Measurements from ENCODE around the gene TSPAN15.
"Not testable (repeated sequence)": the region's sequence is repeated elsewhere in the genome, so short reads cannot be mapped to it uniquely, and the experiment has no call there.

Gene TSPAN15

DNA sequence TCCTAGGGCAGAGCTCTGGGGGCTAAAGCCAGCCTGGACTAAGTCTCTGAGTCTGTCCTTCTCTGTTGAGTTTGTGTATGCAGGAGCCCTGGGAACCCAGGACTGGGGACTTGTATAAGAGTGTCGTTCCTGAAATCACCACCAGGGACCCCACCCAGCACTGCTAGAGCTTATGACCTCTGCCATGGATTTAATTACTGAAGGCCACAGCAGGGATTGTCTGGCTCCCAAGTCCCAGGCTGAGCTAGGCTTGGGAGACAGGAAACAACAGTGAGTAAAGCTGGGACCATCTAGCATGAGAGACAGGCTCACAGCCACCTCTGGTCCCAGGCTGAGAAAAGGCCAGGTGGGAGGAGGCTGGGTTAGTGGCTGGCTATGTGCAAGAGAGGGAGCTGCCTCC, 1.4 kb upstream of the TSPAN15 start:
- no peak for DNase-seq

DNA sequence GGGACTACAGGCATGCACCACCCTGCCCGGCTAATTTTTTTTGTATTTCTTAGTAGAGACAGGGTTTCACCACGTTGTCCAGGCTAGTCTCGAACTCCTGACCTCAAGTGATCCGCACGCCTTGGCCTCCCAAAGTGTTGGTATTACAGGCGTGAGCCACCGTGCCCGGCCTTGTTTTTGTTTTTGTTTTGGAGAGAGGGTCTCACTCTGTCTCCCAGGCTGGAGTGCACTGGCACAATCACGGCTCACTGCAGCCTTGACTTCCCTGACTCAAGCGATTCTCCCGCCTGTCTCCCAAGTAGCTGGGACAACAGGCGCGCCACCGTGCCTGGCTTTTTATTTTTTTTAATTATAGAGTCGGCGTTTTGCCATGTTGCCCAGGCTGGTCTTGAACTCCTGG, 870 bp upstream of the TSPAN15 start:
- not testable (repeated sequence) for DNase-seq

DNA sequence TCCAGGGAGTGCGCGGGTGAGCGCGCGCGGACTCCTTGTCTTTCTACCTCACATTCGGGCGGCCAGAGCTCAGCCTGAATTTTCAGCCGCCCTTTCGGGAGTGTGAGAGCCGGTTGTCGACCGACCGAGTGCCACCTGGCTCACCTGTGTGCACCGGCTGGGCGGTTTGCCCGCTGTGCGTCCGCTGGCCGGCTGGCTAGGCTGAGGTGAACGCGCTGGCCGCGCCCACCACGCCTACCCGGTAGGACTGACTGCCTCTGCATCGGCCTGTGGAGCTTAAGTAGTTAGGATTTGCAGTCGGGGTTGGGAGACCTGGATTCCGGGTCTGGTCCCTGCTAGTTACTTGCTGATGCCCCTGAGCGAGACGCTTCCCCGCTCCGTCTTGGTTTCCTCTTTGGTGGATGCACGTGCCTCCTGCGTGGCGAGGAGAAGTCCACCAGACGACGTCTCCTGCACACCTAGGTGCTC, 553 bp downstream of the TSPAN15 start:
- peak; percentile 20 for DNase-seq

DNA sequence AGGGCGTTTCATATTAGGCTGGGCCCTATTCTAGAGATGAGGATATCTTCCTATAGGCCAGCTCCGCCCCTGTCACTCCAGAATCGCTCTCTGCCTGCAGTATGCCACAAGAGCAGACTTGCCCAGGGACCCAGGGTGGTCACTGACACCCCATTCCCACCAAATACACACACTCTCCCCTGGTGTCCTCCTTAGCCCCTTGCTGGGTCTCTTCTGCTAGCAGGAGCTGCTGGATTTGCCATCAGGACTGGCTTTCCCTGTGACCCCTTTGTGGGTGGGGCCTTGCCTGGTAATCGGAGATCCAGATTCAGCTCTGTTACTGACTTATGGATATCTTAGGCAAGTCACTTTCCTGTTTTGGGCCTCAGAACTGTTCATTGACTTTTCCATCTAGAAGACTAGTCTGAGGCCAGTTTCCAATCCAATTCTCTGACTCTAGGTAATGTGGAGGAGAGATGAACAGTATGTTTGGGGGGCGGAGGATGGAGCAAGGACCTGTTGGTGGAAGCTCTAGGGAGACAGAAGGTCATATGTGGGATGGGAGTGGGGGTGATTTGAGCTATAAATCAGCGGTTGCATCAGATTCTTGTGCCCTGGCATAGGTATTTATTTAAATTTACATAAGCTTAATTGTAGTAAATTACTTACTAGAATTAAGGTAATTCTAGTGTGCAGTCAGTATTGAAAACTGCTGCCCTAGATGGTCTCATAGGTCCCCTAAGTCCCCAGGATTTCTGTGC, 1.6 kb downstream of the TSPAN15 start:
- no peak for DNase-seq

DNA sequence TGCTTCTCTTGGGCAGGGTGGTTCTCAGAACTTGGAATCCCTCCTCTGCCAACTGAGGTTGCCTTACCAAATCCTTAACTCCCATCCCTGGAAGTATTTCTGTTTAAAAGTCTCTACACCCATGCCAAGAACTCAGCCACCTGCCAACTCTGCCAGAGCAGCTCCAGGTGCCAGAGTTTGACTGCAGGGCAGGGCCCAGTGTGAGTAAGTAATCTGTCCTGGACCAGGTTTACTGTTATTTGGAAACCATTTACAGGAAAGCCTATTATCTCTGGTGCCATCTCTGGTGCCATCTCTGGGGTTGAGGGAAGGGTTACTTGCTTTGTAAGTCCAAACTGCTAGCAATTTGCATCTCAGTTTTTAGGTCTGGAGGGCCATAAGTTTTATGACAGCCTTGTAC, 2.5 kb downstream of the TSPAN15 start:
- DNase-seq = no peak

DNA sequence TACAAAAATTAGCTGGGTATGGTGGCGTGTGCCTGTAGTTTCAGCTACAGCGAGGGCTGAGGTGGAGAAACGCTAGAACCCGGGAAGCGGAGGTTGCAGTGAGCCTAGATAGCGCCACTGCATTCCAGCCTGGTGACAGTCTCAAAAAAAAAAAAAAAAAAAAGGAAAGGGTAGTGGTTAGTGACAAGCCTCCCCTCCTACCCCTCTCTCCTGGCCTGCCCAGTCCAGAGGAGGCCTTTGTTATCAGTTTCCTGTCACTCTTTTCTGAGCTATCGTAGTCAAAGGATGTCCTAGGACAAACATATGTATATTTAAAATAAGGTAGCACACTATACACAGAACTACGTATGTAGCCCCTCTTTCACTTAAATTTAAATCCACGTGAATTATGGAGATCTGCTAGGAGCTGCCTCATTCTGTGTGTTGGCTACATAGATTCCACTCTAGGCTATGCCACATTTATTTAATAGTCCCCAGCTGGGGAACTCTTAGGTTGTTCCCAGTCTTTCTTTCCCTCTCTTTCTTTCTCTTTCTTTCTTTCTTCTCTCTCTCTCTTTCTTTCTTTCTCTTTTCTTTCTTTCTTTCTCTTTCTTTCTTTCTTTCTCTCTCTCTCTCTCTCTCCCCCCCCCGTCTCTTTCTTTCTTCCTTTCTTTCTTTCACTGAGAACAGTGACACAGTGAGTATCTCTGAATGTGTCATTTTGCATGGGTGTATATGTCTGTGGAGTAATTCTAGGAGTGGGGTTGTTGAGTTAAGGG, 3.9 kb downstream of the TSPAN15 start:
- DNase-seq = no peak

DNA sequence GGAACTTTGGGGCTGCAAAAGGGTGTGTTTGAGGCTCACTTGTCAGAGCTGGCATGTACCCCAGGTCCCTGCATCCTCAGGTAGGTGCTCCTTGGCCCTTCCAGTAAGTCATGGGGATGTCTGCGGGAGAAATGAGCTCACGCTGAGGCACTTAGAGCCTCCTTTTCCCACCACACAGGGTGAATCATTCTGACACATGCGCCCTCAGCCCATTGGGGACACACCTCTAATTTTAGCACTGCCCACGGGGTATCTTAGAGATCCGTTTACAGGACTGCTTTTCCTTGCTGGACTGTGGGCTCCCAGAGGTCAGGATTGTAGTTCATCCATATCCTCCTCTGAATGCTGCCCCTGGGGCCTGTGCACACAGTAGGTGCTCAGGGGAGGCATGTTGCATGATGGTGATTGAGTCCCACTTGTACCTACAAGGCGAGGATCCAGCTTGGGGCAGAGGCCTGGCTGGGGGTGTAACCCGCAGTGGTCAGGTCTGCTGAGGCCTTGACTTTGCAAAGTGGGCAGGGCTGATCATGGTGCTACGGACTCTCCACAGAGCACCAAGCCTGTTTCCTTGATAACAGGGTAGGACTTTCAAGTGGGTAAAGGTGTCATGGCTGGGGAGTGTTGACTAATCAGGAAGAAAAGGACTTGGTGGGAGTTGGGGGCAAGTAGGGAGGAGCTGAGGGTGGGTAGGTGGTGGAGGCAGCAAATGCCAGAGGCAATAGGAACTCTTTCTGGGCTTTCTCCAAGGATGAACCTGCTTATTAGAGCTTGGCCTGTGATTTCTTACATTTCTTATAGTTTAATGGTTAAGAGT, 5.8 kb downstream of the TSPAN15 start:
- DNase-seq = no peak

DNA sequence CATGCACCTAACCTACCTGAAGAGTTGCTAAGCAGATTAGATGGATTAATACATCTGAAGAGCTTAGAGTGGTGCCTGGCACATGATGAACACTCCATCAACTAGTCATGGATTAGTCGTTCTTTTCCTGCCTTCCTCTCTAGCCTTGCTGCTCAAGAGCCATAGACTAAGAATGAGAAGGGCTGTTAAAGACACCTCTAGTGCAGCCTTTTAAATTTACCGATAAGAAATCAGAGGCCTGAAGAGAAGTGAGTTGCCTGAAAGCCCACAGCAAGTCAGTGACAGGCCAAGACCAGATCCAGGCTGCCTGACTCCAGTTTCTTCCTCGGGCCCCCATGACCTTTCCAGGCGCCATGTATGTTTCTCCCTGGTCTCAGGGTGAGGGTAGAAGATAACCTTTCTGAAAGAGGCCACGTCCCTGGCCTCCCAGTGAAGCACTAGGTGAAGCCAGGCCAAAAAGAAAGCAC, 6.5 kb downstream of the TSPAN15 start:
- no peak for DNase-seq

DNA sequence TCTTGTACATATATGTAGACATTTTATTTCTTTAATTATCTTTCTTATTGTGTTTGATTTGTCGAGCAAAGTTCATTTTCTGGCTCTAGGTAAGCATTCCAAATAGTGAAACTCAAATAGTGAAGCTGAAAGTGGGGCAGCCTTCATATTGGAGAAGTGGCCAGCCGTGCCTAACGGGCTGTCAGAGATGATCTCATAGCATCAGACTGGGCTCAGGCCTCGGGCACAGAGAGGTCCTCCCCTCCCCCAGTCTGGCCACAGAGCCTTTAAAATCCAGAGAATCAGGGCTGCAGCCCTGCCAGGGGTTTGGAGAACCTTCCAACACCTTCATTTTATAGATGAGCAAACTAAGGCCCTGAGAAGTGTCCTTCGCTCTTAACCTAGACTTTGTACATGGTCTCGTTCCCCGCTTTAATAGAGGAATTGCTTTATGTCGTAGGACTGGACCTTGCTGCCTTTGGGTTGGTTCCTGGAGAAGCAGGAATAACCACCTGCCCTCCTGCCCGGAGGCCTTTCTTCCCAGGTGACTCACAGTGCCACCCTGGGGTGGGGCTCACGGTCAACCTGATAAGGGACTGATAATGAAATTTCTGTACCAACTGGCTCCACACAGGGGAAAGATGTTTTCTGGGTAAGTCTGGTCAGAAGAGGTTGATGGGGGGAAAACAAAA, 7.3 kb downstream of the TSPAN15 start:
- no peak for DNase-seq

DNA sequence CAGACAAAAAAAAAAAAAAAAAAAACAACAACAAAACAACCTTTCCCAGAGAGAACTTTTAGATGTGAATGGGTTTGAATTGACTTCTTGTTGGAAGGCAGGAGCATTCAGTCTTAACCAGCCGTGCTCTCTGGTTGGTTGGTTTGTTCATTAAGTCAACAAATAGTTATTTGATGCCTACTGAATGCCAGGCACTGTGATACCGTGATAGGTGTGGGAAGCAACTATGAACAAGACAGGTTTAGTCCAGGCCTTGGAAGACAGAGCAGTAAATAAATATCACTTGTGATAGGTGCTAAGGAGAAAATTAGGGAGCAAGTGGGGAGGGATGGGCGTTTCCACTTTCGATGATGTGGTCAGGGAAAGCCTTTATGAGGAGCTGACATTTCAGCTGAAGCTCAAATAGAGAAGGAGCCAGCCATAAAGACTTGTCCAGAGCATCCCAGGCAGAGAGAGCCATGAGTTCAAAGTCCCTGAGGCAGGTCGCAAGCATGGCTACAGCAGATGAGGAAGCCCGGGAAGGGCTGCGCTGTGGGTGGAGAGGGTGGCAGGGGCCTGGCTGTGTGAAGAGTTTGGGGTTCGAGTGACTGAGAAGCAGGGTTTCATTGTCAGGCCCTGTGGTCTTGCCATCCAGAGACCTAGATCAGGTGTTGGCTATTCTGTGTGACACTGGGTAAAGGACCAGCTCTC, 8.0 kb downstream of the TSPAN15 start:
- DNase-seq = no peak

DNA sequence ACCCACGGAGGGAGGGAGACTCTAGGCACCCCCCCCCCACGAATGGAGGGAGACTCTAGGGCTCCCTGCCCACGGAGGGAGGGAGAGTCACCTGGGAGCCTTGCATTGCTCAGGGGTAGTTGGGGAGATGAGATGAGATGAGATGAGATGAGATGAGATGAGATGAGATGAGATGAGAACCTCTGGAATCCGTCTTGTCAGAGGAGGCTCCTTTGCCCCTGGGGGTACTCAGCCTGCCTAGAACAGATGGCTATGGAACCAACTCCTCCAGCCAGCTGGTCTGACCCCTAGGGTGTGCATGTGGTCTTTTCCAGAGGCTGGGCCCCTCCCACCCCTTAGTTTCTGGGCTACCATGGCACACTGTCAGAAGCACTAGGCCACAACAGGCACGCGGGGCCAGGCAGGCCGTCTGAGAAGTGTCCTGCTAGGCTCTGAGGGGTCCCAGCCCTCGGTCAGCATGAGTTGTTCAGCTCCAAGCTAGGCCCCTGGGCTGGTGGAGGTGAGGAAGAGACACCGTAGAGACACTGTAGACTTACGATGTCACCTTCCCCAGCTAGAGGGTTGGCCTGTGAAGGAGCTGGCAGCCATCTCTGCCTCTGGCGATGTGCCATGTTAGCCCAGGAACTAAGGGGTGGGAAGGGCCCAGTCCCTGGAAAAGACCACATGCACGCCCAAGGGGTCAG, 8.8 kb downstream of the TSPAN15 start:
- no peak for DNase-seq

DNA sequence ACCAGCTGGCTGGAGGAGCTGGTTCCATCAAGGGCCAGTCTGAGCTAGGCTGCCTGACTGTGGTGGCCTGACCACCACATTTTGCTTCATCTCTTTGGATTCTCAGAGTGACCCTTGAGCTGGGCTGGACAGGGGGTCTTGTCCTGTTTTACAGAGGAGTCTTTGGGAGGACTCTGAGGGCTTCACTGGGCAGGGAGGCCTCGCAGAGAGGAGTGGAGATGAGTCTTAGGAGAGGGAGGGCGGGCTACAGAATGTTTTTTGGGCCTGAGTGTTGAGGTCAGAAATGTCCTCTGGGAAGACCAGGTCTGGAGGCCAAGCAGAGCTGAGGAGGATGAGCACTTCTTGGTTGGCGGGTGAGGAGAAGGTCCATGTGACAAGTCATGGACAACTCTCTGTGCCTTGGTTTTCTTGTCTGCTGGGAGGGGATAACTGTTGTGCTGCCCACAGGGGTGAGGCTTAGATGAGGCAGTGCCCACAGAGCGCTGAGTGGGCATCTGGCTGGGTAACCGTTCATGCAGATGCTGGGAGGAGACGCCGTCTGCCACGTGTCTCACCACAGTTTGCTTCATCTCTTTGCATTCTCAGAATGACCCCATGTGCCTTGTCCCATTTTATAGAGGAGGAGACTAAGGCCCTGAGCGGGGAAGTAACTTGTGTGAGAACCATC, 9.4 kb downstream of the TSPAN15 start:
- DNase-seq = no peak

DNA sequence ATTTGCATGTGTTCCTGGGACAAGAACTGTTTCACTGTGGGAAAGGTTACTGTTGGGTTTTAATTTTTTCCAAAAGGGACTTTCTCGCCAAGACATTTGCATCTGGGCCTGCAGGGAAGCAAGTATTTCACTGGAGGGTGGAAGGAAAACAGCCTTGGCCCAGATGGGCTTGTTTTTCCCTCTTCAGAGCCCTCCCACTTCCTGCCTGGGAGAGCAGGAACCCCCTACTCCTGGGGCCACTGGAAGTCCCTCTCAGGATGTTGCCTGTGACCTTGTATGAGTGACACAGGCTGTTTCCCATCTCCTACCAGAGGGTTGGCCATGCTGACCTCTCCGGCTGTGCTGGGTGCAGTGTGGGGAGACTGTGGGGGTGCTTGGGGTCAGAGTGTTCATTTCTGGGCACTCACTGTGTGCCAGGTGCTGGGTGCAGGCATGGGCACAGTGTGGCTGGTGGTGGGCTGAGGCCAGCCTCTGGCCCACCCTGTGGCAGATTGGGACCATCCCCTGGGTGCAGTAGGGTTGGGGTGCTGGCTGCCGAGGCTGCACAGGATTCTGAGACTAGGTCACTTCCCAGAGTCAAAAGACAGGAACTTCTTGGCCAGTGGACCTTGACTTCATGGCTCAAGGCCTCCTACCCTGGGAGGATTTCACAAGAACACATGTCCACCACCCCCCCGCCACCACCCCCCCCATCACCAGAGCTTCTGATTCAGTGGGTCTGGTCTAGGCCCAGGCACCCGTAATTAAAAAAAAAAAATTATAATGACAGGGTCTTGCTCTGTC, 10.2 kb downstream of the TSPAN15 start:
- DNase-seq = no peak

DNA sequence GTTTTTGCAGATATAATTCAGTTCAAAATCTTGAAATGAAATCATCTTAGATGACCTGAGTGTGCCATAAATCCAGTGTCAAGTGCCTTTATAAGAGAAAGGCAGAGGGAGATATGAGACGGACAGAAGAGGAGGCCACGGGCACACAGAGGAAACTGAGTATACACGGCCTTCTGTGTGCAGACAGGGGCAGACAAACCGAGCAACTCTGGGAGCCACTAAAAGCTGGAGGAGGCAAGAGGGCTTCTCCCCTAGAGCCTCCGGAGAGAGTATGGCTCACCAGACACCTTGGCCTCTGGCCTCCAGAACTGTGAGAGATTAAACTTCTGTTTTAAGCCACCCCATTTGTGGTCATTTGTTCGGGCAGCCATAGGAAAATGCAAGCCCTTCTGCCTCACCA, 12.6 kb downstream of the TSPAN15 start:
- no peak for DNase-seq

DNA sequence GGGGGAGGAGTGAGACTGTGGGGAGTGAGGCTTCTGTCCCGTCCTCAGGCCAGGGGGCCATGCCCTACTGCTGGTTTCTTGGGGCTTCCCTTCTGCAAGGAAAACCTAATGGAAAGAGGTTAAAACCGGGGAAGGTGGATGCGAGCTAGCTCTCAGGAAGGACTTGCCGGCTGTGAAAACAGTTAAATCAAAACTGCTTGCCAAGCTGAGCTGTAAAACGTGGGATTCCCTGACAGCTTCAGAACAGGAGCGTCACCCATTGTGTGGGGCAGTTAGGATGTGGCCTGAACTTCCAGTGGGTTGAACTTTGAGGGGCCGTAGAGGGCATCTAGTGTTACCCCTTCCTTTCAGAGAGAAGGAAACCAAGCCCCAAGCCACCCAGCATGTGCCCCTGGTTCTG, 13.1 kb downstream of the TSPAN15 start:
- DNase-seq = no peak

DNA sequence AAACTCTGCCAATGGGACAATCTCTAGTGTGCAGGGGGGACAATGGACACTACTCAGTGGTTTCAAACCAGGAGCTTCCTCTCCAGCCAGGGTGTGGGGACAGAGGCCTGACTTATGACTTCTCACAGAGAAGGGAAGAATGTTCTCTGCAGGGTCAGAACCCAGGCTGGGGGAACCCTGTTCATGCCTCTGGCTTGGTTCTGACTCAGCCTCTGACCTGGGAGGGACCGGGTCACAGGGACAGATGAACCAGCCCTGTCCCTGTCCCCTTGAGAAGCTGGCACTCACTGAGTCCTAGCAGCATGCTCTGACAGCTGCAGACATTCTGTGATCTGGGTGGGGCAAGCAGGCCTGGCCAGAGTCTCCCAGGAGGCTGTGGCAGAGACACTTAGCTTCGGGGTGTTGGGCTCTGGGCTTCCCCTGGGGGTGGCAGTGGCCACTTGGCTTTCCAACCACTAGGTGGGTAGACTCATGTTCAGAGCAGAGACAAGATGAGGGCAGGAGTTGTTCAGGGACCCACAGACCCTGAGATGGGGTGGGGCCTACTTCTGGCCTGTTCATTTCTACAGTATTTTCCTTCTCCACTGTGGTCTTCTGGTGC, 13.6 kb downstream of the TSPAN15 start:
- DNase-seq = no peak

DNA sequence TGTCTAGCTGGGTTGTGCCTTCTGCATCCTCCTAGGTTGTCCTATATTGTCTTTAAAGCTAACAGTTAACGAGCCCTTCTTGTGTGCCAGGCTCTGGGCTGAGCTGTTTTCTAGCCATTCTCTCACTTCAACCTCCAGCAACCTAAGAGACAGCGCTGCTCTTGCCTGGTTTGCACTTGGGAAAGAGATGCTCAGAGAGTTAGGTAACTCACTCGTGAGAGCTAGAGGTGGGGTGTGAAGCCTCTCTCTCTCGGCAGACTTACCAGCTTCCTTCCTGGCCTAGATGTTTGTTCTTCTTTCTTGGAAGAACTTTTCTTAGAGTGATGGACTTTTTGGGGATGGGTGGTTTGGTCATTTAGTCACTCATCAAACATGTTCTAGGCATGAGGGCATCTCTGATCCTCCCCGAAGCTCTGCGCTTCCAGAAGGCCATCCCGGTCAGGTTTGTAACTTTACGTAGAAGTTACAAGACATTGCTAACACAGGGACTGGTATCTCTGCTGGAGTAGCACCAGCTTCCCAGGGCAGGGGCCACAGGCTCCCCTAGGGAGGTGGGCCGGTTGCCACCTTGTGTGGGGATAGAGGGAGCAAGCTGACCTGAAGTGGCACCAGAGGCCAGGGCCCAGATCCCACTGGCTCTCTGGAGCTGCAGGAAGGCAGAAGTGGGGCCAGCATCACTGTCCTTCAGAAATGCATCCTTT, 14.3 kb downstream of the TSPAN15 start:
- no peak for DNase-seq

DNA sequence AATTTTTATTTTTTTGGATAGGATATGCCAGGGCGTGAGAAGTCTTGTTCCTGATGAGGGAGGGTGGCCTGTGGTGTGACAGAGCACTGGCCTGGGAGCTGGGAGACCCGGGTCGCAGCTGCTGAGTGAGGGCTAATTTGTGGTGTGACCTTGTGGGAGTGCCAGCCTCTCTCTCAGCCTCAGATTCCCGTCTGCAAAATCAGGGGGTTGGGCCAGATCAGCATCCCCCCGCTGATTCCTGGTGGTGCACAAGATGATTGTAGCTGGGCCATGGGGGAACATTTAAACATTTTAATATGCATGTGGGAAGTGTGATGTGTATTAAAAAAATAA, 14.9 kb downstream of the TSPAN15 start:
- DNase-seq = no peak

DNA sequence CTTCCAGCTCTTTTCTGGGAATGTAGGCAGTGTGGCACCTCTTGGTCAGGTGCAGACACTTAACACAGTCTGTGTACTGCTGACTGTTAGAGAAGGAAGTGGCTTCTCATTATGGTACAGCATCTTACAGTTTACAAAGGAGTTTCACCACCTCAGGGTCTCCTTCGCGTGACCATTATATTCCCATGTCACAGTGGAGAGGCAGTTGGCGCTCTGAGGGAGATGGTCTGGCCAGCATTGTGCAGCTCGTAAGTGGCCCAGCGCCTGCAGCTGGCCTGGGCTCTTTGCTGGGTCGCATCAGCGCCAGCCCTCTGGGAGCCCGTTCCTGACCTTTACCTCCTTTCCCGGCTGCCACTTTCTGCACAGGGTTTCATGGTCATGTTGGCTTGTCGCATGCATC, 15.4 kb downstream of the TSPAN15 start:
- no peak for DNase-seq

All from NCI-H1105 (cell line).